HG03521 (cell line): ENCODE results near the gene TCF7L1.
"Not testable (repeated sequence)": the region's sequence is repeated elsewhere in the genome, so short reads cannot be mapped to it uniquely, and the experiment has no call there.

ENCODE experiments used
- ATAC-seq: cut with Tn5 transposase; IDR thresholded peaks from one replicate; pipeline ENCODE4 v1.9.1; 2021; ENCODE audit warnings: mild to moderate bottlenecking, moderate library complexity; ENCODE audit not compliant: unreplicated experiment

TCF7L1 gene

DNA sequence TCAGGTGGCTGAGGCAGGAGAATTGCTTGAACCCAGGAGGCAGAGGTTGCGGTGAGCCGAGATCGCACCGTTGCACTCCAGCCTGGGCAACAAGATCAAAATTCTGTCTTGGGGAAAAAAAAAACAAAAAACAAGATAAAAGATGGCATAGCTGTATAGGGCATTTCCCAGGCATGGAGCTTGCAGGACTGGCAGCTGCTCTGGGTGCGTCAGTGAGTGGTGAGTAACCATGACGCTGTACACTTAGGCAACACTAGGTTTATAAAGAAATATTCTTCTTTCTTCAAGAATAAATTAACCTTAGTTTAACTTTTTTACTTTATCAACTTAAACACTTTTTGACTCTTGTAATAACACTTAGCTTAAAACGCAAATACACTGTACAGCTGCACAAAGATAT lies 179.2 kb downstream of the TCF7L1 start:
- ATAC-seq, result no peak

DNA sequence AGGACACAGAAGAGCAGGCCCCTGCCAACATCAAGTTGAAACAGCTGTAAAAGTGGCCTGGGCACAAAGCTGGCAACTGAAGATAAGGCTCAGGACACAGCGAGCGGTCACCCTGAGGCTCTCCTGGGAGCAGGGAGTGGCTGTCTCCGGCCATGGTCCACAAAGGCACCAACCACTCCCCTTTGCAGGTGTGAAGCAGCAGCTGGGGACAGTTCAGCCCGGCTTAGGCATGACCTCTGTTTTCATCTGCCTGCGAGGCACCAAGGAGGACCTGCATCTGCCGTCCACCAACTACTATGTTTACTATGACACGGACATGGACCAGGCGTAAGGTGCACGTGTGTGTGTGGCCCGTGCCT lies 181.7 kb downstream of the TCF7L1 start:
- ATAC-seq, result no peak

DNA sequence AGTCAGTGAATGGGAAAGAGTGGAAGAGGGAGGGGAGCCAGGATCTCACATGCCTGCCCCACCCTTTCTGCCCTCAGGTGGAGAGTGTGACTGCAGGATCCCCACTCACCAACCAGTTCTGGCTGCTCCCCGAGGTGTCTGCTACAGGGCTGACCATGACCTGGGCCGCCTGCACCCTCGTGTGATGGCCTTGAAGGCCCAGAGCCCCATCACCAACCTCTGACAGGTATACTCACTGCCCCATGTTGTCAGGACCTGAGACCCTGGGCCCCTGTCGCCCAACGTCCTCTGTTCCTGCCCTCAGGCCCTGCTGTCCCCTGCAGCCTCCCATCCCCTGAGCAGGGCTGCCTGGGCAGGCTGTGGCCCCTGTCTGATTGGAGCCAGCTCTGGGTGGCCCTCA lies 182.7 kb downstream of the TCF7L1 start:
- not testable (repeated sequence) for ATAC-seq

DNA sequence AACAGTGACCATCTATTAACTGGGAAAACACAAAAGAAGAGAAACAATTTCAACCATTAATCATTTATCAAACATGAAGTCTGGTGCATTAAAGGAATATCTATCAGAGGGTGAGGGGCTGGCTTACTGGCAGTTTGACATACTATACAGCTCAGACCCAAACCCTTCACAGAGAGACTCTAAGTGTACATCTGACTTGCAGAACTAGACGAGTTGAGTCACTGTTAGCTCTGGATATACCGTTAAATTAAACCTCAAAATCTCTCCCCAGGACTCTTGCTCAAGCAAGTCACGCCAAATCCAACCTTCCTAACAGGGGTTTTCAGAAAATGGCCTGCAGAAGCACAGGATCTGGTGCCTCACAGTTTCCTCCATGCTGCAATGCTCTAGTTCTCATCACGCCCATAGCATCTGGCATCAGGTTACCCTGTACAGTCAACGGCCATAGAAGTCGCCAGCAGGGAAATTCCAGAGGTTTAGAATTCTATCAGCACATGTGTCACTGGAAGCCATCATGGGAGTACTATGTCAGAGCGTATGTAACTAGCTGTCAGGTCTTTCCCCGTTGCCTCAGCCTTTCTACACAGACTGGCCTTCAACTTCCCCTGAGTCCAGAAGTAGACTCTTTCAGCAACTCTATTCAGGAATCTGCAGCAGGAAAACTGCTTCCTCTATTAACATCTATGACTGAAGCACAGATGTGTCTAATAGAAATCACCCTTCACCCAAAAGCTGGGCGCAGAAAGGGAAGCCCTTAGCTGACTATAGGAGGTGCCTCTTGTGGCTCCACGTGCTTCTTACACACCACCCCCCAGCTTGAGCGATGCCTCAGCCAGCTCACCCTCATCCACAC lies 185.3 kb downstream of the TCF7L1 start:
- no peak for ATAC-seq

DNA sequence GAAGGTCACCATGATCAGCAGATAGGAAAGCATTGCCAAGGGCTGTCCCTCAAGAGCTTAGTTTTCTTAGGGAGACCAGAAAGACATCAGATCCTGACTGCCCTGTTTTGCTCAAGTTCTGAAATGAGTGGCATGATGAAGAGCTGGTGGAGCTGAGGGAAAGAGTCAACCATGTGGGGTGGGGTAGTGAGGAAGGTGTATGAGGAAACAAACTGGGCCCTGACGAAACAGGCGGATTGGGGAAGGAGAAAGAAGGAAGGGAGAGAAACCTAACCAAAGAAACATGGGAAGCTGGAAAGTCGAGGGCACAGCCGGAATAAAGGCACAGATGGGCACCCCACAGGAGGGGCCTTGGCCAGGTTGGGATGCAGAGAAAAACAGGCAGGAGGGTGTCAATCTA lies 186.6 kb downstream of the TCF7L1 start:
- ATAC-seq, result no peak

DNA sequence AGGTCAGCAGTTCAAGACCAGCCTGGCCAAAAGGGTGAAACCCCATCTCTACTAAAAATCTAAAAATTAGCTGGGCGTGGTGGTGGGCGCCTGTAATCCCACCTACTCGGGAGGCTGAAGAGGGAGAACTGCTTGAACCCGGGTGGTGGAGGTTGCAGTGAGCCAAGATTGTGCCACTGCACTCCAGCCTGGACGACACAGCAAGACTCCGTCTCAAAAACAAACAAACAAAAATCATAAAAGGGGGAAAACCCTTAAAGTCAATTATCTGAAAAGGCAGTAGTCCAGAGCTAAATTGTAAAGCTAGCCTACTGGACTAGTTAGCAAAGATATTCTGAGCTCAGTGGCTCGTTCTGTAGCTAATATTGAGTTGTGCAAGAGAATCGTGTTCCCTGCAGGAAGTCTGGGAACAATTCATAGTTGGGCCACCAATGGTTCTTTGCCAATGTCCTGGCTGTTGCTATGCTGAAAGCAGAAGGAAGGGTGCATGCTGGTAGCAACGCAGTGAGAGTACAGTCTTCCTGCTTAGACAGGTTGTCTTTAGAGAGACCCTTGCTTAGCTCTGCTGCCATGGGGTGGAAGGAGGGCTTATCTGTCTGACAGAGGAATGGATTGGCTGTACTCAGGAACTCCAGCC lies 190.3 kb downstream of the TCF7L1 start:
- no peak for ATAC-seq

DNA sequence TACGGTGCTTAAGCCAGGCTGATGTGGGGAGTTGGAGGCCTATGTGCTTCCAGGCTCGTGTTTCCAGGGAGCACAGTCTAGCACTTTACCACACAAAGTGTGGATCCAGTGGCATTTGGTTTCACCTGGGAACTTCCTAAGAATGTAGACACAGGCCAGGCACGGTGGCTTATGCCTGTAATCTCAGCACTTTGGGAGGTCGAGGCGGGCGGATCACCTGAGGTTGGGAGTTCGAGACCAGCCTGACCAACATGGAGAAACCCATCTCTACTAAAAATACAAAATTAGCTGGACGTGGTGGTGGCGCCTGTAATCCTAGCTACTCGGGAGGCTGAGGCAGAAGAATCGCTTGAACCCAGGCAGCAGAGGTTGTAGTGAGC lies 190.8 kb downstream of the TCF7L1 start:
- ATAC-seq, result not testable (repeated sequence)

DNA sequence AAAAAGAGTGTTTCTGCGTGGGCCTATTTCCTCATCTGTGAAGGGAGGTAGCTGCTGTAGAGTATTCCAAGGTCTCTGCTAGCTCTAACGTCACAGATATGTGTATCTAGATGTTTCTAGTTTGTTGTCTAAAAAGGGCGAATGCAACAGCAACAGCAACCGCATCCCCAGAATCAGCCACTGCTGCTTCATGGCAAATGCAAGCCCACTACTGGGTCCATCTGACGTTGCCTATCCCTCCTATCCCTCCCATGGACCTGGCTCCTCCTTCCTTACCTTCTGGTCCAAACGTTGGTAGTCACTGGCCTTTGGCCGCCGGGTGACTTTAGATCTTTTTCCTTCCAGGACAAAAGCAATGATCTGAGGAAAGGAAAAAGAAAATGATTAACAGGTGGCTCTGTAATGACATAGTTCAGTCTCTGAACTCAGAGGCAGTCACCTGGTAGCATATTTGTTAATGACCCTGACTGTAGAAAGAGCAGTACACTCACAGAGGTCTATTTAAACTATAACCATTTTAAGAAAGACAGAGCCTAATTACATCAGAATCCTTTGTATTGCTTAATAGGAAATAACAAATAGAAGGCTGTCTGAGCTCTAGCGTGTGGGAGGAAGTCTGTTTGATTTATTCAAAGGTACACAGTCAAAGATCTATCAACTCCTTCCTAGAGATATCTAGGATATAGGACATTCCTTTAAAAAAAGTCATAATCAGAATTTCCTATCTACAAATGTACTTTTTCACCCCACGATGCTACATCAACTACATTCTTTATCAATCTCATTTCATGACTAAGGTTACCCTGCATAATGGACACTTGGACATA lies 191.7 kb downstream of the TCF7L1 start:
- ATAC-seq, result no peak

DNA sequence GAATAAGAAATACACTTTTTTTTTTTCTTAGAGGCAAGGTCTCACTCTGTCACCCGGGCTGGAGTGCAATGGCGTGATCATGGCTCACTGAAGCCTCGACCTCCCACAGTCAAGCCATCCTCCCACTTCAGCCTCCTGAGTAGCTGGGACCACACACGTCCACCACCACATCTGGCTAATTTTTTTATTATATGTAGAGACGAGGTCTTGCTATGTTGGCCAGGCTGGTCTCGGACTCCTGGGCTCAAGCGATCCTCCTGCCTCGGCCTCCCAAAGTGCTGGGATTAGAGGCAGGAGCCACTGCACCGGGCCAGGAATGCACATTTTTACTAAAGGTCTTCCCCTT lies 192.2 kb downstream of the TCF7L1 start:
- ATAC-seq, result no peak

DNA sequence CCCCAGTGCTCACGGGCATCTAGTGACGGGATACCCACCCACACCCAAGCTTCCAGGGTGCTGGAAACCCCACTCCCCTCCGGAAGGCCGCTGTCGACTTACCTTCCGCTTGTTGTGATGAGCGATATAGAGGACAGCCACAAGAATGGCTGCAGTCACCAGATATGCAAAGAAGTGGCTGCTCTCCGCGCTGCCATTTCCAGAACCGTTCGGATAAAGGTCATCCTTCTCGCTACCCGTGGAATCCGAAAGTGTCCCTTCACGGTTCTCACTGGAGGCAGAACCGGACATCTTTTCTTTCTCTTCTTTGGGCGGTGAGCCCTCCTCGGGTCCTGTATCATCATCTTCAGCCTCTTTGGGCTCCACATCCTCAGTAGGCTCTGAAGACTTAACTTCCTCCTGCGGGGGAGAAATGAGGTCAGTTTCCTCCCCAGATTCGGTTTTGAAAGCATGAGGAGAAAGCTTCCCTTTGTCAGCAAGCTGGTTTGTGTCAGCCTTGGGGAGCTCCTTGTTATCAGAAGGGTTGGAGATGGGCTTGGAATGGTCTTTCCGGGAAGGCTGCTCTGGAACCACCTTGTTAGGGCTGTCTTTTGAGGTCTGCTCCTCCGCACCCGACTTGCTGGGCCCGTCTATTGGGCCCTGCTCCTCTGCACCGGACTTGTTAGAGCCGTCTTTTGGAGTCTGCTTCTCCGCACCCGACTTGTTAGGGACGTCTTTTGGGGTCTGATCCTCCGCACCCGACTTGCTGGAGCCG lies 193.4 kb downstream of the TCF7L1 start:
- ATAC-seq, result no peak

DNA sequence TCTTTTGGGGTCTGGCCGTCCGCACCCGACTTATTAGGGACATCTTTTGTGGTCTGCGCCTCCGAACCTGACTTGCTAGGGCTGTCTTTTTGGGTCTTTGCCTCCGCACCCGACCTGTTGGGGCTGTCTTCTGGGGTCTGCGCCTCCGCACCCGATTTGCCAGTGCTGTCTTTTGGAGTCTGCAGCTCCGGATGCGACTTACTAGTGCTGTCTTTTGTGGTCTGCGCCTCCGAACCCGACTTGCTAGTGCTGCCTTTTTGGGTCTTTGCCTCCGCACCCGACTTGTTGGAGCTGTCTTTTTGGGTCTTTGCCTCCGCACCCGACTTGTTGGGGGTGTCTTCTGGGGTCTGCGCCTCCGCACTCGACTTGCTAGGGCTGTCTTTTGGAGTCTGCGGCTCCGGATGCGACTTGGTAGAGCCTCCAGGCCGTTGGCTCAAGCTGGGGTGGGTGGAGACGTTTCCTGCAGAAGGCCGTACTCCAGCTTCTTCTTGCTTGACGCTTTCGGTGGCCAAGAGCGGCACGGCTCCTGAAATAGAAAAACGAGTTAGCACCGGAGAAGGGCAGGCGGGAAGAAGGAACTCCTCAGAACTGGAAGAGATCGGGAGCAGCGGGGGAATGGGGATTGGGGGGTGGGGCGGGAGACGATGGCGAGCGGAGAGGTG lies 194.1 kb downstream of the TCF7L1 start:
- no peak for ATAC-seq

DNA sequence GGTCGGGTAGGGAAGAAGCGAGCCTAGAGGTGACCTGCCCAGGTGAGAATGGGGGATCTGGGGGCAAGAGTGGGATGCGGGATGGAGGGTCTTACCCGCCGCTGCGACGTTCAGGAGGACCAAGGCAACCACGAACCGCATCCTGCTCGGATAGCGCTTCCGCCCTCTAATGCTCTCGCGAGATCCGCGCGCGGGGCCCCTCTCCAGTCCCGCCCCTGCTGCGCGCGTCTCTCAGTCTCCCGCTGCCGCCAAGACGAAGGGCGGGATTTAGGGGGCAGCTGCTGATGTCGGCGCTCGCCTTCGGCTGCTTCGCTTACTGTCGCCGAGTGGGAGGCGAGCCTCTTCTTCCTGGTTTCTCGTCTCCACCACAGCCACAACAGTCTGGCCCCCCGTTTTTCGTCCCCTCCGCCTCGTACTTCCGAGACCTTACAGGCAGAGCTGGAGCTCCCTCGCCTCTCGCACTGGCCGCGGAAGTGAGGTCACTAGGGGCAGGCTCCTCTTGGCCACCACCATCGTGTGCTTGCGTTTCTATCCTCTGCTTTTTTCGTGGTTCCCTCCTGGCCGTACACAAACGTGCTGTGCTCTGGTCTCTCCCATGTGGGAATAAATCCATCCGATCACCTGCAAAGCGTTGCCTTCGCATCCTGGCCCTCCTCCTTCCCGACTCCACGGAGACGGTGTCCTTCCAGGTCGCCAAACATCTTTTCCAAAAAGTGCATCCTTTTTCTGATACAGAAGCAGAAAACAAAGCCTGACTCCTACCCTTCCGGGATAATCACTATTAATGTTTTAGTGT lies 194.8 kb downstream of the TCF7L1 start, which contains the start of gene TGOLN2:
Gene TGOLN2, minus strand, starts transcription at position 168 of the 796 bp plus-strand sequence. Its CDS starts 27 bp downstream, at position 141.
- peak; percentile 81 for ATAC-seq

DNA sequence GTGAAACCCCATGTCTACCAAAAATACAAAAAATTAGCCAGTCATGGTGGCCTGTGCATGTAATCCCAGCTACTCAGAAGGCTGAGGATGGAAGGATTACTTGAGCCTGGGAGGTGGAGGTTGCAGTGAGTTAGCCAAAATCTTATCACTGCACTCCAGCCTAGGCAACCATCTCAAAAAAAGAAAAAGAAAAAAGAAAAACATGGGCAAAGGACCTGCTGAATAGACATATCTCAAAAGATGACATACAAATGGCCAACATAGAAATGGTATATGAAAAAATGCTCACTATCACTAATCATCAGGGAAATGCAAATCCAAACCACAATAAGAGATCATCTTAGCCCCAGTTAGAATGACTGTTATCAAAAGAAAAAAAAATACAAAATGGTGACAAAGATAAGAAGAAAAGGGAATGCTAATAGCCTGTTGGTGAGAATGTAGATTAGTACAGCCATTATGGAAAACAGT lies 196.0 kb downstream of the TCF7L1 start:
- ATAC-seq, result no peak

DNA sequence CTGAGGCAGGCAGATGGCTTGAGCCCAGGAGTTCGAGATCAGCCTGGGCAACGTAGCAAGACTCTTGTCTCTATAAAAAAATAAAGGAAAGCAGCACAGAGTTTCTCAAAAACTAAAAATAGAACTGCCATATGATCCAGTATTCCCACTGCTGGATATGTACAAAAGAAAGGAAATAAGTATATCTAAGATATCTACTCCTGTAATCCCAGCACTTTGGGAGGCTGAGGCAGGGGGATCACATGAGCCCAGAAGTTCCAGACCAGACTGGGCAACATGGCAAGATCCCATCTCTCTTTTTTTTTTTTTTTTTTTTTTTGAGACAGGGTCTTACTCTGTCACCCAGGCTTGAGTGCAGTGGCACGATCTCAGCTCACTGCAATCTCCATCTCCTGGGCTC lies 196.5 kb downstream of the TCF7L1 start:
- not testable (repeated sequence) for ATAC-seq

DNA sequence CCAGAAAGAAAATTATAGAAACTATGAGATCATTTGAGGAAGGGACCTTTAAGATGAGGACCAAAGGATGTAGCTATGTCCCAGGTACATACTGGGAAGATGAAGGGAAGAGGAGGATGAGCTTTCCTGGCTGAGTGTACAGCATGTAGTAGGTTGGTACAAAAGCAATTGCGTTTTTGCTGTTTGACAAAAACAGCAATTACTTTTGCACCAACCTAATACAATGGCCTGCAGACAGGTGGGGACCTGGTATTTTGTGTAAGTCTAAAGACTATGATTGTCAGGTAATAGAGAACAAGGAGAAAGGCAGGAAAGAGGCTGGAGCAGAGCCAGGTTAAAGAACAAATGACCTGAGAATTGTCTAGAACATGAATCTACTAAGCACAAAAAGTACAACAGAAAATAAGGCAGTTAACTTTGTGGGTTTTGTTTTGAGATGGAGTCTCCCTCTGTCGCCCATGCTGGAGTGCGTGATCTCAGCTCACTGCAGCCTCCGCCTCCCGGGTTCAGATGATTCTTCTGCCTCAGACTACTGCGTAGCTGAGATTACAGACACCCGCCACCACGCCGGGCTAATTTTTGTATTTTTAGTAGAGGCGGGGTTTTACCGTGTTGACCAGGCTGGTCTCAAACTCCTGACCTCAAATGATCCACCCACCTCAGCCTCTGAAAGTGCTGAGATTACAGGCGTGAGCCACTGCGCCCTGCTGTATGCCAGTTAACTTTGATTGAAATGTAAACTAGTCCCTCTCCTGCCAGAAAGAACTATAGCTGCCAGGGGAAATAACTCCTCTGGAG lies 197.8 kb downstream of the TCF7L1 start:
- ATAC-seq, result no peak

DNA sequence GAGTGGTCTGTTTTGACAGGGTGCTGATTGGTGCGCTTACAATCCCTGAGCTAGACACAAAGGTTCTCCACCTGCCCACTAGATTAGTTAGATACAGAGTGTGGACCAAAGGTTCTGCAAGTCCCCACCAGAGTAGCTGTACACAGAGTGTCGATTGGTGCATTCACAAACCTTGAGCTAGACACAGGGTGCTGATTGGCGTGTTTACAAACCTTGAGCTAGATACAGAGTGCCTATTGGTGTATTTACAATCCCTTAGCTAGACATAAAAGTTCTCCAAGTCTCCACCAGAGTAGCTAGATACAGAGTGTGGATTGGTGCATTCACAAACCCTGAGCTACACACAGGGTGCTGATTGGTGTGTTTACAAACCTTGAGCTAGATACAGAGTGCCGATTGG lies 200.7 kb downstream of the TCF7L1 start:
- ATAC-seq, result not testable (repeated sequence)

DNA sequence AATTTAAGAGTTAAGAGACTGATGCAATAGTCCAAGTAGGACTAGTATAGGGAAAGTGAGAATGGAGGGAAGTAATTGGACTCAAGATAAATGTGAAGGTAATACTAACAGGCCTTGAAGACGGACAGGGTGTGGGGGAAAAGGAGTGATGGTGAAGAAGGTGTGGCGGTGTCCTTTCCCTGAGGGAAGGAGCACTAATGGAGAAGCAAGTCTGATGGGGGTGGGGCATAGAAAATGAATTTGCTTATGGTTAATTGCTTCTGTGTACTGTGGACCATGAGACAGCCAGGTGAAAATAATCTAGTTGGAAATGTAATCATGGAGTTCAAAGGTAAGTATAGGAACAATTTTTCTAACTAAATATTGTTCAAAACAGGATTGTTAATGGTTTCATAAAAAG lies 201.7 kb downstream of the TCF7L1 start:
- no peak for ATAC-seq

DNA sequence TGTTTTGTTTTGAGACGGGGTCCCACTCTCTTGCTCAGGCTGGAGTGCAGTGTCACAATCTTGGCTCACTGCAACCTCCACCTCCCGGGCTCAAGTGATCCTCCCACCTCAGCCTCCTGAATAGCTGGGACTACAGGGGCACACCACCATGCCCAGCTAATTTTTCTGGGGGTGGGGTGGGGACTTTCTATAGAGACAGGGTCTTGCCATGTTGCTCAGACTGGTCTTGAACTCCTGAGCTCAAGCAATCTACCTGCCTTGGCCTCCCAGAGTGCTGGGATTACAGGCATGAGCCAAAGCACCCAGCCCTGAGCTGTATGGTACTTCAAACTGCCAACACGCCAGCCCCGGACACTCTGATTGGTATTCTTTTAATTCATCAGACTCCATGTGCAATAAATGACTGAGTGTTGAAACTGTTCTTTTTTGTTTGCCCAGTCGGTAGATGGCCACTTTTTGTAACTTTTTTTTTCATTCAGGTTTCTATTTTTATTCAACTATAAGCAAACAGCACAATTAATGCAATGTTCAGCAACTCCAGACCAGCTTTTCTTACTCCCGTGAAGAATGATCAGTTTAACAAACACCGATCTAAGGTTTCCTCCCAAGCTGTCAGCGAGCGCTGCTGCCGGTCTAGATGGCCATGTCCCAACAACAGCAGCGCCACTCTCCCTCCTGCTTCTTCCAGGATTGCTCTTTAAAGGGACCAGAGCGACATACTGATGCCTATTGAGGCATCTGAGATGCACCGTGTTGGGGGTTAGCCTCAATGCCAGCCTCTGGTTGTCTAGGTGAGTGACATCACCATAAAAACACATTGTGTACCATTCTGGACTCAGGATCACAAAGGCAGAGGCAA lies 207.1 kb downstream of the TCF7L1 start:
- ATAC-seq, result no peak
